Hematopoietic multipotent progenitor cell treated with erythropoietin and hydrocortisone succinate and interleukin-3 and kit ligand, for 6 days (in vitro differentiated cells): ENCODE results near the gene CACNA1B.
"Not testable (repeated sequence)": the region's sequence is repeated elsewhere in the genome, so short reads cannot be mapped to it uniquely, and the experiment has no call there.

Experiments used
- DNase-seq: peaks from one replicate; pipeline ENCODE4 v3.0.0-alpha.2; 2015

CACNA1B gene

GRCh38 chr9:138104251-138105122 lies 226.9 kb downstream of the CACNA1B start:
- DNase-seq, result no peak

GRCh38 chr9:138105123-138105415 lies 227.5 kb downstream of the CACNA1B start:
- no peak for DNase-seq

GRCh38 chr9:138105561-138106505 lies 228.3 kb downstream of the CACNA1B start:
- DNase-seq, result no peak

- DNase-seq, result not testable (repeated sequence)
These were observed 229.5 kb downstream of the CACNA1B start for GRCh38 chr9:138107039-138107438.

- no peak for DNase-seq
These were observed 234.0 kb downstream of the CACNA1B start for GRCh38 chr9:138111607-138112006.

- DNase-seq, result no peak
These were observed 234.6 kb downstream of the CACNA1B start for GRCh38 chr9:138112090-138112748.

GRCh38 chr9:138112791-138113600 lies 235.4 kb downstream of the CACNA1B start:
- DNase-seq, result no peak

GRCh38 chr9:138113701-138114325 lies 236.2 kb downstream of the CACNA1B start:
- not testable (repeated sequence) for DNase-seq

GRCh38 chr9:138114501-138115245 lies 237.1 kb downstream of the CACNA1B start:
- no peak for DNase-seq

- no peak for DNase-seq
These were observed 237.9 kb downstream of the CACNA1B start for GRCh38 chr9:138115506-138115905.

- DNase-seq, result no peak
These were observed 238.9 kb downstream of the CACNA1B start for GRCh38 chr9:138116521-138116920.

- no peak for DNase-seq
These were observed 239.6 kb downstream of the CACNA1B start for GRCh38 chr9:138117101-138117750.

- DNase-seq, result no peak
These were observed 240.3 kb downstream of the CACNA1B start for GRCh38 chr9:138117836-138118235.

GRCh38 chr9:138118601-138119071 lies 241.1 kb downstream of the CACNA1B start:
- DNase-seq, result no peak

- no peak for DNase-seq
These were observed 241.8 kb downstream of the CACNA1B start for GRCh38 chr9:138119202-138120027.

- no peak for DNase-seq
These were observed 242.5 kb downstream of the CACNA1B start for GRCh38 chr9:138120072-138120471.

GRCh38 chr9:138120511-138121437 lies 243.2 kb downstream of the CACNA1B start:
- DNase-seq, result no peak

- DNase-seq, result no peak
These were observed 244.0 kb downstream of the CACNA1B start for GRCh38 chr9:138121438-138122050.
